Endothelial cell of umbilical vein (primary cell): ENCODE measurements around the gene SPO11.

Source experiments
- POLR2A ChIP-seq: IDR thresholded peaks from 2 replicates; pipeline ENCODE4 v1.6.1; 2012; ENCODE audit warnings: low read depth, mild to moderate bottlenecking, control low read depth, low read length
- TF ChIP-seq, protein P1 (sequence below), 2 donors: IDR thresholded peaks; 1 replicate in 1 of 2; 2 replicates in 1 of 2; pipeline ENCODE4 v1.5.1; 2011; ENCODE audit warnings: low read length in 2 of 2, mild to moderate bottlenecking in 2 of 2, moderate library complexity in 2 of 2, control low read depth in 1 of 2, inconsistent platforms in 1 of 2, low read depth in 1 of 2; ENCODE audit not compliant: insufficient read depth in 1 of 2; ENCODE audit errors: extremely low read depth in 1 of 2
- TF ChIP-seq, protein P2 (sequence below): IDR thresholded peaks from 2 replicates; pipeline ENCODE4 v1.6.1; 2011; ENCODE audit not compliant: insufficient read depth, insufficient read length

- TF ChIP-seq, protein P1, sequence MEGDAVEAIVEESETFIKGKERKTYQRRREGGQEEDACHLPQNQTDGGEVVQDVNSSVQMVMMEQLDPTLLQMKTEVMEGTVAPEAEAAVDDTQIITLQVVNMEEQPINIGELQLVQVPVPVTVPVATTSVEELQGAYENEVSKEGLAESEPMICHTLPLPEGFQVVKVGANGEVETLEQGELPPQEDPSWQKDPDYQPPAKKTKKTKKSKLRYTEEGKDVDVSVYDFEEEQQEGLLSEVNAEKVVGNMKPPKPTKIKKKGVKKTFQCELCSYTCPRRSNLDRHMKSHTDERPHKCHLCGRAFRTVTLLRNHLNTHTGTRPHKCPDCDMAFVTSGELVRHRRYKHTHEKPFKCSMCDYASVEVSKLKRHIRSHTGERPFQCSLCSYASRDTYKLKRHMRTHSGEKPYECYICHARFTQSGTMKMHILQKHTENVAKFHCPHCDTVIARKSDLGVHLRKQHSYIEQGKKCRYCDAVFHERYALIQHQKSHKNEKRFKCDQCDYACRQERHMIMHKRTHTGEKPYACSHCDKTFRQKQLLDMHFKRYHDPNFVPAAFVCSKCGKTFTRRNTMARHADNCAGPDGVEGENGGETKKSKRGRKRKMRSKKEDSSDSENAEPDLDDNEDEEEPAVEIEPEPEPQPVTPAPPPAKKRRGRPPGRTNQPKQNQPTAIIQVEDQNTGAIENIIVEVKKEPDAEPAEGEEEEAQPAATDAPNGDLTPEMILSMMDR (IDR thresholded peaks at IDR 0.05; ENCODE audit: extremely low read depth in 1 of 2, insufficient read depth in 1 of 2, low read depth in 1 of 2, low read length in 2 of 2) = no peak
- no peak for TF ChIP-seq POLR2A
- TF ChIP-seq, protein P2, sequence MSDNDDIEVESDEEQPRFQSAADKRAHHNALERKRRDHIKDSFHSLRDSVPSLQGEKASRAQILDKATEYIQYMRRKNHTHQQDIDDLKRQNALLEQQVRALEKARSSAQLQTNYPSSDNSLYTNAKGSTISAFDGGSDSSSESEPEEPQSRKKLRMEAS = no peak
Measured at GRCh38 chr20:57390604-57391438, 61.2 kb downstream of the SPO11 start, which contains the start of gene RBM38.
